Measurements from ENCODE around the gene GLI2. TPM values are rescaled to one million over a fixed set of nuclear protein-coding genes. Genes with fewer than 3 reads are reported as not detected.

Gene GLI2
- total and polyA plus RNA-seq, 2 experiments from 2014 or later: 53.6 to 57.0 TPM

DNA sequence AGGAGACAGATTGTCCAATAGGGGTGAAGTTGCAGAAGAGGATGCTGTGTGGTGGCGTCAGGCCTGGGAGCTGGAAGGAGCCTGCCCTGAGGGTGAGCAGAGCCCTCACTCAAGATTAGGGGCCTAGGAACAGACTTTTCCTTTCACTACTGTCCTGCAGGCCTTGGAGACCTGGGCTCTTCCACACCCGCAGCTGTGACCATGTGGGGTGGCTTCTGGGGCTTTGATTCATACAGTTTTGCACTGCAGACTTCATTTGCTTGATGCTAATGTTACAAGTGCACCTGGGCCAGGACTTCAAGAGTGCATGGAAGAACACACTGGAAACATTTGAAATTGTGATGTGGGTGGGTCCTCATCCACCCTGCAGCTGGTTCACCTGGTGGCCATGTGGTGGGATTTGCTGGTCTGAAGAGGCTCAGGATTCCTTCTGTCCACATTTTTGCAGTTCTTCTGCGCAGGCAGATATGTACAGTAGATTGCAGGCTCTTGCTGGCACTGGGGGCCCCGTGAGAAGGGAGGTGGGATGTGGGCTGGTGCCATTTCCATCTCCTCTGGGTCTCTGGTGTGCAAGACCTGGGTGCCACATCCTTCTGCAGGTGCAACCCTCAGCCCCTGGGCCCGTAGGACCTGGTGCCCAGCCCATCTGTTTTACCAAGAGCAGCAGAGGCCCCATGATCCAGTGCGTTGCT lies 9.9 kb downstream of the GLI2 start (continued):
- TF ChIP-seq EZH2phosphoT487 (IDR thresholded peaks at IDR 0.05; ENCODE audit: unreplicated experiment): no peak
- no peak for TF ChIP-seq STAT1 (IDR thresholded peaks at IDR 0.05; ENCODE audit: unreplicated experiment)
- TF ChIP-seq, protein P1, sequence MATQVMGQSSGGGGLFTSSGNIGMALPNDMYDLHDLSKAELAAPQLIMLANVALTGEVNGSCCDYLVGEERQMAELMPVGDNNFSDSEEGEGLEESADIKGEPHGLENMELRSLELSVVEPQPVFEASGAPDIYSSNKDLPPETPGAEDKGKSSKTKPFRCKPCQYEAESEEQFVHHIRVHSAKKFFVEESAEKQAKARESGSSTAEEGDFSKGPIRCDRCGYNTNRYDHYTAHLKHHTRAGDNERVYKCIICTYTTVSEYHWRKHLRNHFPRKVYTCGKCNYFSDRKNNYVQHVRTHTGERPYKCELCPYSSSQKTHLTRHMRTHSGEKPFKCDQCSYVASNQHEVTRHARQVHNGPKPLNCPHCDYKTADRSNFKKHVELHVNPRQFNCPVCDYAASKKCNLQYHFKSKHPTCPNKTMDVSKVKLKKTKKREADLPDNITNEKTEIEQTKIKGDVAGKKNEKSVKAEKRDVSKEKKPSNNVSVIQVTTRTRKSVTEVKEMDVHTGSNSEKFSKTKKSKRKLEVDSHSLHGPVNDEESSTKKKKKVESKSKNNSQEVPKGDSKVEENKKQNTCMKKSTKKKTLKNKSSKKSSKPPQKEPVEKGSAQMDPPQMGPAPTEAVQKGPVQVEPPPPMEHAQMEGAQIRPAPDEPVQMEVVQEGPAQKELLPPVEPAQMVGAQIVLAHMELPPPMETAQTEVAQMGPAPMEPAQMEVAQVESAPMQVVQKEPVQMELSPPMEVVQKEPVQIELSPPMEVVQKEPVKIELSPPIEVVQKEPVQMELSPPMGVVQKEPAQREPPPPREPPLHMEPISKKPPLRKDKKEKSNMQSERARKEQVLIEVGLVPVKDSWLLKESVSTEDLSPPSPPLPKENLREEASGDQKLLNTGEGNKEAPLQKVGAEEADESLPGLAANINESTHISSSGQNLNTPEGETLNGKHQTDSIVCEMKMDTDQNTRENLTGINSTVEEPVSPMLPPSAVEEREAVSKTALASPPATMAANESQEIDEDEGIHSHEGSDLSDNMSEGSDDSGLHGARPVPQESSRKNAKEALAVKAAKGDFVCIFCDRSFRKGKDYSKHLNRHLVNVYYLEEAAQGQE (IDR thresholded peaks at IDR 0.05; ENCODE audit: unreplicated experiment): no peak

DNA sequence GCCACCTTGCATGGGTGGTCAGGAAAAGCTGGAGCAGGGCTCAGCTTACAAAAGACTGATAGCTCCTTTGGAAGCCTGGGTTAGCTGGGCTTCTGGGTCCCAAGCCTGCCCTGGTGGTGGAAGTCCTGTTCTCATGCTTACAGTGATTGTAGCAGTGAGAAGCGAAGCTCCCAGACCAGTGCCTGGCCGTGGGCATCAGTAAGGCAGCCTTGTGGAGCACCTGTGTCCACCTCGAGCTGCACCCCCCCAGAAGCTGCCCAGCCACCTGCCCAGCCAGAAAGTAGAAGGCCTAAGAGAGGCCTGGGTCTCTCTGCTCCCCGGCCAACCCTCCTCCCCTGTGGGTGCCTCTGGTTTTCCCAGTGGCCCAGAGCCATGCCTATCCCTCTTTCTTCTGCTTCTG lies 10.5 kb downstream of the GLI2 start:
- Histone ChIP-seq H3K27me3 (ENCODE audit: insufficient read depth) (no peaks in the 10 kb centered on the region), H3K36me3 (ENCODE audit: insufficient read depth) (no peaks in the 10 kb centered on the region)
- TF ChIP-seq ZNF331 (CRISPR knock-in tag; IDR thresholded peaks at IDR 0.05; ENCODE audit: low read depth) (no peak), ZNF114 (CRISPR knock-in tag; IDR thresholded peaks at IDR 0.05) (no peak), CREB1 (CRISPR knock-in tag; IDR thresholded peaks at IDR 0.05; ENCODE audit: low read depth) (no peak), NANOG (IDR thresholded peaks at IDR 0.05; ENCODE audit: borderline replicate concordance) (no peak), EZH2phosphoT487 (IDR thresholded peaks at IDR 0.05; ENCODE audit: unreplicated experiment) (no peak), STAT1 (IDR thresholded peaks at IDR 0.05; ENCODE audit: unreplicated experiment) (no peak), POLR2AphosphoS5 (IDR thresholded peaks at IDR 0.05; ENCODE audit: low read depth) (no peak)
- TF ChIP-seq, protein P1 (IDR thresholded peaks at IDR 0.05; ENCODE audit: unreplicated experiment): no peak
- TF ChIP-seq, protein P2, sequence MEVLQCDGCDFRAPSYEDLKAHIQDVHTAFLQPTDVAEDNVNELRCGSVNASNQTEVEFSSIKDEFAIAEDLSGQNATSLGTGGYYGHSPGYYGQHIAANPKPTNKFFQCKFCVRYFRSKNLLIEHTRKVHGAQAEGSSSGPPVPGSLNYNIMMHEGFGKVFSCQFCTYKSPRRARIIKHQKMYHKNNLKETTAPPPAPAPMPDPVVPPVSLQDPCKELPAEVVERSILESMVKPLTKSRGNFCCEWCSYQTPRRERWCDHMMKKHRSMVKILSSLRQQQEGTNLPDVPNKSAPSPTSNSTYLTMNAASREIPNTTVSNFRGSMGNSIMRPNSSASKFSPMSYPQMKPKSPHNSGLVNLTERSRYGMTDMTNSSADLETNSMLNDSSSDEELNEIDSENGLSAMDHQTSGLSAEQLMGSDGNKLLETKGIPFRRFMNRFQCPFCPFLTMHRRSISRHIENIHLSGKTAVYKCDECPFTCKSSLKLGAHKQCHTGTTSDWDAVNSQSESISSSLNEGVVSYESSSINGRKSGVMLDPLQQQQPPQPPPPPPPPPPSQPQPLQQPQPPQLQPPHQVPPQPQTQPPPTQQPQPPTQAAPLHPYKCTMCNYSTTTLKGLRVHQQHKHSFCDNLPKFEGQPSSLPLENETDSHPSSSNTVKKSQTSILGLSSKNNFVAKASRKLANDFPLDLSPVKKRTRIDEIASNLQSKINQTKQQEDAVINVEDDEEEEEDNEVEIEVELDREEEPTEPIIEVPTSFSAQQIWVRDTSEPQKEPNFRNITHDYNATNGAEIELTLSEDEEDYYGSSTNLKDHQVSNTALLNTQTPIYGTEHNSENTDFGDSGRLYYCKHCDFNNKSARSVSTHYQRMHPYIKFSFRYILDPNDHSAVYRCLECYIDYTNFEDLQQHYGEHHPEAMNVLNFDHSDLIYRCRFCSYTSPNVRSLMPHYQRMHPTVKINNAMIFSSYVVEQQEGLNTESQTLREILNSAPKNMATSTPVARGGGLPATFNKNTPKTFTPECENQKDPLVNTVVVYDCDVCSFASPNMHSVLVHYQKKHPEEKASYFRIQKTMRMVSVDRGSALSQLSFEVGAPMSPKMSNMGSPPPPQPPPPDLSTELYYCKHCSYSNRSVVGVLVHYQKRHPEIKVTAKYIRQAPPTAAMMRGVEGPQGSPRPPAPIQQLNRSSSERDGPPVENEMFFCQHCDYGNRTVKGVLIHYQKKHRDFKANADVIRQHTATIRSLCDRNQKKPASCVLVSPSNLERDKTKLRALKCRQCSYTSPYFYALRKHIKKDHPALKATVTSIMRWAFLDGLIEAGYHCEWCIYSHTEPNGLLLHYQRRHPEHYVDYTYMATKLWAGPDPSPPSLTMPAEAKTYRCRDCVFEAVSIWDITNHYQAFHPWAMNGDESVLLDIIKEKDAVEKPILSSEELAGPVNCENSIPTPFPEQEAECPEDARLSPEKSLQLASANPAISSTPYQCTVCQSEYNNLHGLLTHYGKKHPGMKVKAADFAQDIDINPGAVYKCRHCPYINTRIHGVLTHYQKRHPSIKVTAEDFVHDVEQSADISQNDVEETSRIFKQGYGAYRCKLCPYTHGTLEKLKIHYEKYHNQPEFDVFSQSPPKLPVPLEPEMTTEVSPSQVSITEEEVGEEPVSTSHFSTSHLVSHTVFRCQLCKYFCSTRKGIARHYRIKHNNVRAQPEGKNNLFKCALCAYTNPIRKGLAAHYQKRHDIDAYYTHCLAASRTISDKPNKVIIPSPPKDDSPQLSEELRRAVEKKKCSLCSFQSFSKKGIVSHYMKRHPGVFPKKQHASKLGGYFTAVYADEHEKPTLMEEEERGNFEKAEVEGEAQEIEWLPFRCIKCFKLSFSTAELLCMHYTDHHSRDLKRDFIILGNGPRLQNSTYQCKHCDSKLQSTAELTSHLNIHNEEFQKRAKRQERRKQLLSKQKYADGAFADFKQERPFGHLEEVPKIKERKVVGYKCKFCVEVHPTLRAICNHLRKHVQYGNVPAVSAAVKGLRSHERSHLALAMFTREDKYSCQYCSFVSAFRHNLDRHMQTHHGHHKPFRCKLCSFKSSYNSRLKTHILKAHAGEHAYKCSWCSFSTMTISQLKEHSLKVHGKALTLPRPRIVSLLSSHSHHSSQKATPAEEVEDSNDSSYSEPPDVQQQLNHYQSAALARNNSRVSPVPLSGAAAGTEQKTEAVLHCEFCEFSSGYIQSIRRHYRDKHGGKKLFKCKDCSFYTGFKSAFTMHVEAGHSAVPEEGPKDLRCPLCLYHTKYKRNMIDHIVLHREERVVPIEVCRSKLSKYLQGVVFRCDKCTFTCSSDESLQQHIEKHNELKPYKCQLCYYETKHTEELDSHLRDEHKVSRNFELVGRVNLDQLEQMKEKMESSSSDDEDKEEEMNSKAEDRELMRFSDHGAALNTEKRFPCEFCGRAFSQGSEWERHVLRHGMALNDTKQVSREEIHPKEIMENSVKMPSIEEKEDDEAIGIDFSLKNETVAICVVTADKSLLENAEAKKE (CRISPR knock-in tag; IDR thresholded peaks at IDR 0.05): no peak

More for the DNA sequence above, 10.5 kb downstream of the GLI2 start:
- Histone ChIP-seq H2AFZ (no peak overlapping the region), H3K9me2 (ENCODE audit: insufficient read depth) (peaks cover 9% of the 10 kb centered on the region; the same call in 1 of the 2 replicates), H3K27ac (ENCODE audit: low read depth) (no peak overlapping the region), H3K4me1 (ENCODE audit: insufficient read depth) (peaks cover 82% of the 10 kb centered on the region), H3F3A (replicated peaks; ENCODE audit: low read depth) (peaks cover 18% of the 10 kb centered on the region), H3K4me3 (no peak overlapping the region), H3K4me2 (0 out of 2 replicates have a peak overlapping the region, but pooled peaks have one; percentile 21), H4K20me1 (replicated peaks; ENCODE audit: insufficient read depth) (peaks cover 66% of the 10 kb centered on the region), H3K79me2 (replicated peaks; ENCODE audit: insufficient read depth) (peaks cover 100% of the 10 kb centered on the region)
- DNase-seq (ENCODE audit: low spot score) (no peak), ATAC-seq (no peak)
- Mint-ChIP-seq H3K4me1 (peaks cover 86% of the 10 kb centered on the region), H3K27me3 (ENCODE audit: insufficient read depth, low read depth, poor library complexity) (peaks cover 7% of the 10 kb centered on the region), H3K4me3 (no peak overlapping the region), H3K27ac (no peak overlapping the region; the same call in 1 of the 2 replicates), H3K36me3 (ENCODE audit: low read depth) (no peaks in the 10 kb centered on the region; the same call in 2 of the 3 replicates), H3K9me3 (no peaks in the 10 kb centered on the region)
